Measurements from ENCODE around the gene RPS21.

RPS21 gene

DNA sequence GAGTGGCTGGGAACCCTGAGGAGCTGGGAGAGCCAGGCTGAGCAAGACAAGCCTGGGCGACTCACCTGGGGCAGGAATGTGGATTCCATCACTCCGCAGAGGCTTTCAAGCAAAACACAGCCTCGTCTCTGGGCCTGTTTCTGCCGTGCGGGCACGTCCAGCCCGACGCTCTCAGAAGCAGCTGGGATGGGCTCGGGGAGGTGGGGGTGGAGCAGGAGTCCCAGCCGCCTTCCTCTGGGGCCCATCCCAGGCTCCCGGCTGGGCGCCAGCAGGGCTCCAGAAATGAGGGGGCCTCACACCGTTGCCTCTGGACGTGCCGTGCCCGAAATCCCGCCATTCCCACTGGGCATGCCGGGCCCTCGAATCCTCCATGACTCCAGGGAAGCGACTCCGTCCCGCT, 8.7 kb upstream of the RPS21 start:
- TF ChIP-seq, protein P1, sequence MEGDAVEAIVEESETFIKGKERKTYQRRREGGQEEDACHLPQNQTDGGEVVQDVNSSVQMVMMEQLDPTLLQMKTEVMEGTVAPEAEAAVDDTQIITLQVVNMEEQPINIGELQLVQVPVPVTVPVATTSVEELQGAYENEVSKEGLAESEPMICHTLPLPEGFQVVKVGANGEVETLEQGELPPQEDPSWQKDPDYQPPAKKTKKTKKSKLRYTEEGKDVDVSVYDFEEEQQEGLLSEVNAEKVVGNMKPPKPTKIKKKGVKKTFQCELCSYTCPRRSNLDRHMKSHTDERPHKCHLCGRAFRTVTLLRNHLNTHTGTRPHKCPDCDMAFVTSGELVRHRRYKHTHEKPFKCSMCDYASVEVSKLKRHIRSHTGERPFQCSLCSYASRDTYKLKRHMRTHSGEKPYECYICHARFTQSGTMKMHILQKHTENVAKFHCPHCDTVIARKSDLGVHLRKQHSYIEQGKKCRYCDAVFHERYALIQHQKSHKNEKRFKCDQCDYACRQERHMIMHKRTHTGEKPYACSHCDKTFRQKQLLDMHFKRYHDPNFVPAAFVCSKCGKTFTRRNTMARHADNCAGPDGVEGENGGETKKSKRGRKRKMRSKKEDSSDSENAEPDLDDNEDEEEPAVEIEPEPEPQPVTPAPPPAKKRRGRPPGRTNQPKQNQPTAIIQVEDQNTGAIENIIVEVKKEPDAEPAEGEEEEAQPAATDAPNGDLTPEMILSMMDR (IDR thresholded peaks at IDR 0.05; ENCODE audit: low read depth, low read length), result no peak
- H3K4me3 ChIP-seq (ENCODE audit: low read depth, low read length), result no peak overlapping the region

DNA sequence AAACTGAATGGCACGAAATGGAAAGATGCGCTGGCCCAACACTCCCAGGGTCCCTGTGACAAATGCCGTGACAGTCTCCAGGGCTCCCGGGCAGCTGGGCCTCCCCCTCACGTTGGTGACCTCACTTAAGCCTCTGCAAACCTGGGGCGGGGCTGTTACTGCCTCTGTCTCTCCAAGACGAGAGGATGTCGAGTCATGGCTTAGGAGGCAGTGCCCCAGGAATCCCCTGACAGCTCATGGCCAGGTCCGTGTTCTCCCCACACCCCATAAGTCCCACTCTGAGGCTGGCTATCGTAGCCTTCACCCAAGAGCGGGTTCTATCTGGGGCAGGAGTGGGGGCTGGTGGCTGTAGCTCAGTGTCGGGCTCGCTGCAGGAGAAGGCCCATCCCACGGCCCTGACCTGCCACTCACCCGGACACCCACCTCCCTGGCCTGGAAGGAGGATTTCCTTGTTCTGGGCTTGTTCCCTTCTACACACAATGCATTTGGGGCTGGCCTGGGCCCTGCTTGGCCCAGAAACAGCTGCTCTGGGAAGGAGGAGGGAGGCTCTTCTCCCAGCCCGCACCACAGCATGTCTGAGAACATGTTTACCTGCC, 5.6 kb upstream of the RPS21 start:
- TF ChIP-seq, protein P1 (IDR thresholded peaks at IDR 0.05; ENCODE audit: low read depth, low read length), result no peak
- no peak overlapping the region for H3K4me3 ChIP-seq (ENCODE audit: low read depth, low read length)

DNA sequence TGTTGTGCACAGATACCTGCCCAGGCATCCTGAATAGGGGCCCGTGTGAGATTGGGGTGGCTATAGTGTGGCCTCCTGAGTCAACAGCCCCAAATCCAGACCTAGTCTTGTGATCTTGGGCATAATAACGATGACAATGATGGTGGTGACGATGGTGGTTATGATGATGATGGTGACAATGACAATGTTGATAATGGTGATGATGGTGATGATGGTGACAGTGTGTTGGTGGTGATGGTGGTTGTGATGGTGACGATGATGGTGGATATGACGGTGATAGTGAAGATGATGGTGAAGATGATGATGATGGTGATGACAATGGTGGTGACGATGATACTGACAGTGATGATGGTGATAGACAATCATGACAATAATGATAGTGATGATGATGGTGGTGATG, 5.1 kb upstream of the RPS21 start:
- no peak overlapping the region for H3K4me3 ChIP-seq (ENCODE audit: low read depth, low read length)
- TF ChIP-seq, protein P1 (IDR thresholded peaks at IDR 0.05; ENCODE audit: low read depth, low read length), result no peak

DNA sequence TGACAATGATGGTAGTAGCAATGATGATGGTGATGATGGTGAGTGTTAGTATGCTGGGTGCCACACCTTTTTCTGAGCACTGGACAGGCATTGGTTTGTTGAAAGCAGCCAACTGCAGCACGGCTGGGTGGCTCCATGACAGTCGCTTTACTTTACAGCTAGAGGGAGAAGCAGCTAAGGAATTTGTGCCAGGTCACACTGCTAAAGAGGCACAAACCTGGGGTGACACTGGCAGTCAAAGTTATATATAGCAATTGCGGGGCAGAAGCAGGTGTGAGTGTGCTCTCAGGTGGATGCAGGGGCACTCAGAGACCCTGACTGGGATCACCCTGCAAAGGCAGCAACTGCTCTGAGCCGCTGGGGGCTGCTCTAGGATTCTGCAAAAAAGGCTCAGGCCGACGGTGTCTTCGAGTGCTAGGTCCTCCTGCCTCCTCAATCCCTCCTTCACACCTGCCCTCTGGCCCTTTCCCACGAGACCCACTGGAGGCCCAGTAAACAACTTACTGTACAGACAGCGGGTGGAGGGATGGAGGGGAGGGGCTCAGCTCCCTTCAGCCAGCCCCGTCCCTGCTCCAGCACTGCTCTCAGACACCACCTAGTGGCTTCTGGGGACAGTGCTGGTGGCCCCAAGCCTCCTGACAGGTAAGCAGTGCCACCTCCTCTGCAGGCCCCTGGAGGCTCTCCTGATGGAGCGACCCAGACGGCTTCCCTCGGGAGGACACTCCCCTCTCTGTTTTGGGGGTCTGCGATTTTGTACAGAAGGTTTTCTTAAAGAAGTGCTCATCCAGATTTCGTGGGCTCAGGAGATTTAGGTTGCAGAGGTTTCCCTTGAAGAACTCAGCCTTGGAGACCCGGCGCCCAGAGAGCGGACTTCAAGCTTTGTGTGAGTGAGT, 4.4 kb upstream of the RPS21 start:
- H3K4me3 ChIP-seq (ENCODE audit: low read depth, low read length), result no peak overlapping the region
- TF ChIP-seq, protein P1 (IDR thresholded peaks at IDR 0.05; ENCODE audit: low read depth, low read length), result peak; percentile 94

DNA sequence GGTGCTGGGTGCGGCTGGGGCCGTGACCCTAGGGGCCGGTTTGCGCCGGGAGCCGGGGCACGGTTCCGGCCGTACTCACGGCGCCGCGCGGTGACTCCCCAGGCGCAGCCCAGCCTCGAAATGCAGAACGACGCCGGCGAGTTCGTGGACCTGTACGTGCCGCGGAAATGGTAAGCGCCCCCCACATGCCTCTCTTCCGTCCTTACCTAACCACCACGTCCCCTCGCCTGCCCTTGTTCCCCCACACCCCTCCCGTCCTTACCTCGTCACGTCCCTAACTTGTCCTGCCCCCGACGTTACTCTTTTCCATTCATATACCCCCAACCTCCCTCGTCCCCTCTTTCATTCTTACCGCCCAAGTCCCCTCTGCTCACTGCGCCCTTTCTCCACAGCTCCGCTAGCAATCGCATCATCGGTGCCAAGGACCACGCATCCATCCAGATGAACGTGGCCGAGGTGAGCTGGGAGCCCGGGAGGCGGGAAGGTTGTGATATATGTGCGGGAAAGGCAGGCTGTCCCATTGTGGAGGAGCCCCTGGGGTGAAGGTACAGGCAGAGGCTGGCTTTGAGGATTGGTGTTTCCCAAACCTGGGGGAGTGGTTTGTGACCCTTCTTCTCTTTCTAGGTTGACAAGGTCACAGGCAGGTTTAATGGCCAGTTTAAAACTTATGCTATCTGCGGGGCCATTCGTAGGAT, 463 bp downstream of the RPS21 start:
- TF ChIP-seq, protein P1 (IDR thresholded peaks at IDR 0.05; ENCODE audit: low read depth, low read length), result no peak
- peak overlapping the region; percentile 99 for H3K4me3 ChIP-seq (ENCODE audit: low read depth, low read length)

DNA sequence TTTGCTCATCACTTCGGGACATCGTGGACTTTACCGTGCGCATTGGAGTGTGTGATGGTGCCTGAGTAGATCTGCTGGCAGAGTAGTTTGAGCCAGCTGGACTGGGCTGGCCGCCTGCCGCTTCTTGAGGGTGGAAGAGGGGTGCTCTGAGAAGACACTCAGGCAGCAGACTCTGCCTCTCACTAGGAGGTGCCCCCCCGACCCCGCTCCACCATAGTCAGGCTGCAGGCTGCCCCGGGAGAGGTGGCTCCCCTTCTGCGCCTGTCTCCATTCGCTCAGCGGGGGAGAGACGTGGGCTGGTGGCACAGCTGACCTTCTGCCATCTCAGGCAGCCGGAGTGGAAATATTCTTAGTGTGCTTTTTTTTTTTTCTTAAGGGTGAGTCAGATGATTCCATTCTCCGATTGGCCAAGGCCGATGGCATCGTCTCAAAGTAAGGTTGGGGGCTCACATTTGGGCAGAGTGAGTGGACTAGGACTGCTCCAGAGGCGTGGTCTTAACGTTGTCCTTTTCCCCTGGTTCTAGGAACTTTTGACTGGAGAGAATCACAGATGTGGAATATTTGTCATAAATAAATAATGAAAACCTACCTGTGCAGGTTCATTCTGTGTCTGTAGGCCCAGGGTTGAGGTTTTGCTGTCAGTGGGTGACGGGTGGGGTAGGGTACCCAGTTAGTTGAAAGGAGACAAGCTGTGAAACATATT, 1.2 kb downstream of the RPS21 start:
- TF ChIP-seq, protein P1 (IDR thresholded peaks at IDR 0.05; ENCODE audit: low read depth, low read length), result no peak
- H3K4me3 ChIP-seq (ENCODE audit: low read depth, low read length), result peak overlapping the region; percentile 99
